Esophagus squamous epithelium (tissue), 4 donors: ENCODE results near the gene ETS1.

Experiments
- POLR2A ChIP-seq, 4 donors: fragments of 450-650 bp; IDR thresholded peaks; one replicate each; pipeline ENCODE4 v1.6.1; 2017; ENCODE audit warnings: antibody characterized with exemption in 4 of 4, mild to moderate bottlenecking in 4 of 4, moderate library complexity in 3 of 4
- TF ChIP-seq, protein P1 (sequence below), 6 experiments: fragments of 450-650 bp in 4 of 6; fragments of 200-600 bp in 2 of 6; sonication (generic) in 2 of 6; IDR thresholded peaks; one replicate each; pipeline ENCODE4 v1.5.1; 2016 to 2019; ENCODE audit warnings: antibody characterized with exemption in 6 of 6, mild to moderate bottlenecking in 4 of 6, moderate library complexity in 4 of 6

DNA sequence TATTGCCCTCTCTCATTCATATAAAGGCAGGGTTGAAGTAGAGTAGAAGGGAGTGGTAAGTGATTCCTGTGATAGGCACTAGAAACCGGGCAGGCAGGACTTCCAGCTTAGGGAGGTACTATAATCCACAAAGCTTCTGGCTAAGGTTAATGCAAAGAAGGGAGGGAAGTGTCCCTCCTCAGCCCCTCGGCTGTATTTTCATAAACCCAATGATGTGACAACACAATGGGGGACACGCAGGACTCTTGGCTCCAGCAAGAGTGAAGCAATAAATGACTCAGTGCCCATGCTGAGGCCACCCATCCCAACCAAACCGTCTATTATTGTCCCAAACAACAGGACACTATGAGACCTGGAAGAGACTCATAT lies 90.7 kb downstream of the ETS1 start:
- TF ChIP-seq, protein P1, sequence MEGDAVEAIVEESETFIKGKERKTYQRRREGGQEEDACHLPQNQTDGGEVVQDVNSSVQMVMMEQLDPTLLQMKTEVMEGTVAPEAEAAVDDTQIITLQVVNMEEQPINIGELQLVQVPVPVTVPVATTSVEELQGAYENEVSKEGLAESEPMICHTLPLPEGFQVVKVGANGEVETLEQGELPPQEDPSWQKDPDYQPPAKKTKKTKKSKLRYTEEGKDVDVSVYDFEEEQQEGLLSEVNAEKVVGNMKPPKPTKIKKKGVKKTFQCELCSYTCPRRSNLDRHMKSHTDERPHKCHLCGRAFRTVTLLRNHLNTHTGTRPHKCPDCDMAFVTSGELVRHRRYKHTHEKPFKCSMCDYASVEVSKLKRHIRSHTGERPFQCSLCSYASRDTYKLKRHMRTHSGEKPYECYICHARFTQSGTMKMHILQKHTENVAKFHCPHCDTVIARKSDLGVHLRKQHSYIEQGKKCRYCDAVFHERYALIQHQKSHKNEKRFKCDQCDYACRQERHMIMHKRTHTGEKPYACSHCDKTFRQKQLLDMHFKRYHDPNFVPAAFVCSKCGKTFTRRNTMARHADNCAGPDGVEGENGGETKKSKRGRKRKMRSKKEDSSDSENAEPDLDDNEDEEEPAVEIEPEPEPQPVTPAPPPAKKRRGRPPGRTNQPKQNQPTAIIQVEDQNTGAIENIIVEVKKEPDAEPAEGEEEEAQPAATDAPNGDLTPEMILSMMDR (IDR thresholded peaks at IDR 0.05): no peak
- no peak for TF ChIP-seq POLR2A (IDR thresholded peaks at IDR 0.05)
